ENCODE results near the gene TMTC4.

TMTC4 gene

DNA sequence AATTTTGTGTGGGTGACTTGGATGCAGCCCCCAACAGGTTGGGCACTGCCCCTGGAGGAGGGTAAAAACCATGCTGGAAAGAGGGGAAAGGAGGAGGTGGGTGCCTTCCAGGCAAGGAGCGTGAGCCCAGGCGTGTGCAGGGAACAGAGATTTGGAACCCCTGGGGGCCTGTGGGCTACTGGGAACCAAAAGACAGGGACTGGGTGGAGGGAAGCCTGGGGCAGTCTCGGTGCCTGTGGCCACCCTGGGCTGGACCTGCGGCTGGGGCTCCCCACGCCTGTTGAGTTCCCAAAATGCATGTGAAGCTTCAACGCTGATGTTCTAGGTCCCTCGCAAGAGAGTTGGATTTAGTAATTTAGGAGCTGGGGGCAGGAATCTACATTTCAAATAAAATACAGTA is 110.8 kb downstream of the TMTC4 start:
- Histone ChIP-seq H3K27me3 (ENCODE audit: insufficient read depth, low read length) (no peaks in the 10 kb centered on the region), H3K9ac (ENCODE audit: low read length) (no peak overlapping the region), H3K36me3 (ENCODE audit: control insufficient read depth in 1 of 2, insufficient read depth in 2 of 2, low read length in 2 of 2) (no peaks in the 10 kb centered on the region), H2BK12ac (ENCODE audit: low read length) (no peak overlapping the region), H3K79me1 (ENCODE audit: low read length) (no peaks in the 10 kb centered on the region), H3K4me3 (ENCODE audit: low read depth, low read length) (no peak overlapping the region), H3K9me3 (ENCODE audit: insufficient read depth, low read depth, low read length) (peaks cover 2% of the 10 kb centered on the region), H3K27ac (ENCODE audit: low read depth, low read length) (no peak overlapping the region), H3K23ac (ENCODE audit: low read length) (no peak overlapping the region), H2AFZ (ENCODE audit: insufficient read depth, low read length, poor library complexity) (no peak overlapping the region), H2BK120ac (ENCODE audit: insufficient read depth, low read length, poor library complexity) (no peak overlapping the region), H2BK5ac (ENCODE audit: low read depth, low read length, poor library complexity) (no peak overlapping the region), H3K4me2 (ENCODE audit: low read length) (no peak overlapping the region), H4K91ac (ENCODE audit: low read depth, low read length) (no peak overlapping the region), H2AK5ac (ENCODE audit: low read length) (no peak overlapping the region), H3K4ac (ENCODE audit: low read depth, low read length) (no peak overlapping the region), H3K14ac (ENCODE audit: low read length) (no peak overlapping the region), H3K79me2 (ENCODE audit: control insufficient read depth, insufficient read depth, low read length, poor library complexity) (no peaks in the 10 kb centered on the region), H4K8ac (ENCODE audit: low read depth, low read length) (no peak overlapping the region), H3K4me1 (ENCODE audit: control insufficient read depth in 1 of 2, insufficient read depth in 2 of 2, low read length in 2 of 2) (no peaks in the 10 kb centered on the region), H3K18ac (ENCODE audit: low read length) (no peak overlapping the region), H4K12ac (ENCODE audit: low read depth, low read length) (no peak overlapping the region)
- no peak for DNase-seq
- no CpG with 5 or more reads among the region's 7 CpGs for WGBS (ENCODE audit: extremely low coverage, insufficient coverage, insufficient read length)

DNA sequence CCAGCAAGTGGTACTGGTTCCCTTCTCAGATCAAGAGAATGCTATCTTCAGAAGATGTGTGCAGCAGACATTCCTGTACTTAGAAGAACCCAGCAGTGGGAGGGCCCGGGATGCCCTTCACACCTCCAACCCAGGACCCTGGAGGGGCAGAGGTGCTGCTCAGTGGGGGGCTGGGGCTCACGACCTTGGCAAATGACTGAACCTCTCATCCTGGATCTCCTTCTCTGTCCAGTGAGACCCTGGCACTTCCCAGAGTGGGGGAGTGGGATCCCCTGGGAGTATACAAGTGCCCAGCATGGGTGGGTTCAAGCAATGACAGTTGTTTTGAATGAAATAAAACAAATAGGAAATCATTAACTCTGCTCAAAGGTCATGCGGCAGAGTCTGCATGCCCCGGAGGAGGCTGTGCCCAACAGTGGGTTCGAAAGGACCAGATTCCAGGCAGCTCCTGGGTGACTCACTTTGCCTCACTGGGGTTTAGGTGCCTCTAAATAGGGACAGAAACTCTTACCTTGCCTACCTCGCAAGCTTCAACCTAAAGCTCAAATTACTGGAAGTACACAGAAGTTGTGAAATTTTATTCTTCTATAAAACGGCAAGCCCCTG is 112.9 kb downstream of the TMTC4 start:
- Histone ChIP-seq H2BK120ac (ENCODE audit: insufficient read depth, low read length, poor library complexity) (no peak overlapping the region), H3K9me3 (ENCODE audit: insufficient read depth, low read depth, low read length) (peaks cover 2% of the 10 kb centered on the region), H4K8ac (ENCODE audit: low read depth, low read length) (no peak overlapping the region), H4K12ac (ENCODE audit: low read depth, low read length) (no peak overlapping the region), H3K14ac (ENCODE audit: low read length) (no peak overlapping the region), H3K18ac (ENCODE audit: low read length) (no peak overlapping the region), H3K4me1 (ENCODE audit: control insufficient read depth in 1 of 2, insufficient read depth in 2 of 2, low read length in 2 of 2) (no peaks in the 10 kb centered on the region), H3K4me2 (ENCODE audit: low read length) (no peak overlapping the region), H3K27ac (ENCODE audit: low read depth, low read length) (no peak overlapping the region), H3K27me3 (ENCODE audit: insufficient read depth, low read length) (no peaks in the 10 kb centered on the region), H4K91ac (ENCODE audit: low read depth, low read length) (no peak overlapping the region), H2BK5ac (ENCODE audit: low read depth, low read length, poor library complexity) (no peak overlapping the region), H3K79me1 (ENCODE audit: low read length) (no peaks in the 10 kb centered on the region), H2AFZ (ENCODE audit: insufficient read depth, low read length, poor library complexity) (no peak overlapping the region), H3K9ac (ENCODE audit: low read length) (no peak overlapping the region), H2BK12ac (ENCODE audit: low read length) (no peak overlapping the region), H3K4me3 (ENCODE audit: low read depth, low read length) (no peak overlapping the region), H3K23ac (ENCODE audit: low read length) (no peak overlapping the region), H3K79me2 (ENCODE audit: control insufficient read depth, insufficient read depth, low read length, poor library complexity) (no peaks in the 10 kb centered on the region), H3K36me3 (ENCODE audit: control insufficient read depth in 1 of 2, insufficient read depth in 2 of 2, low read length in 2 of 2) (no peaks in the 10 kb centered on the region), H3K4ac (ENCODE audit: low read depth, low read length) (no peak overlapping the region), H2AK5ac (ENCODE audit: low read length) (no peak overlapping the region)
- WGBS (ENCODE audit: extremely low coverage, insufficient coverage, insufficient read length): no CpG with 5 or more reads among the region's 7 CpGs
- no peak for DNase-seq

- no peak overlapping the region for H2BK5ac ChIP-seq (ENCODE audit: low read depth, low read length, poor library complexity)
- no peaks in the 10 kb centered on the region for H3K79me1 ChIP-seq (ENCODE audit: low read length)
- no peak overlapping the region for H4K91ac ChIP-seq (ENCODE audit: low read depth, low read length)
- no peak overlapping the region for H2BK120ac ChIP-seq (ENCODE audit: insufficient read depth, low read length, poor library complexity)
- no peak overlapping the region for H3K14ac ChIP-seq (ENCODE audit: low read length)
- no peak for DNase-seq
- H4K8ac ChIP-seq (ENCODE audit: low read depth, low read length): no peak overlapping the region
- no peaks in the 10 kb centered on the region for H3K36me3 ChIP-seq (ENCODE audit: control insufficient read depth in 1 of 2, insufficient read depth in 2 of 2, low read length in 2 of 2)
- no peak overlapping the region for H2AK5ac ChIP-seq (ENCODE audit: low read length)
- no peak overlapping the region for H2AFZ ChIP-seq (ENCODE audit: insufficient read depth, low read length, poor library complexity)
- no peak overlapping the region for H3K4me3 ChIP-seq (ENCODE audit: low read depth, low read length)
- WGBS (ENCODE audit: extremely low coverage, insufficient coverage, insufficient read length): no CpG with 5 or more reads among the region's 2 CpGs
- H2BK12ac ChIP-seq (ENCODE audit: low read length): no peak overlapping the region
- no peak overlapping the region for H4K12ac ChIP-seq (ENCODE audit: low read depth, low read length)
- H3K9me3 ChIP-seq (ENCODE audit: insufficient read depth, low read depth, low read length): peaks cover 2% of the 10 kb centered on the region
- no peak overlapping the region for H3K4ac ChIP-seq (ENCODE audit: low read depth, low read length)
- no peak overlapping the region for H3K27ac ChIP-seq (ENCODE audit: low read depth, low read length)
- no peak overlapping the region for H3K4me2 ChIP-seq (ENCODE audit: low read length)
- H3K18ac ChIP-seq (ENCODE audit: low read length): no peak overlapping the region
- no peaks in the 10 kb centered on the region for H3K79me2 ChIP-seq (ENCODE audit: control insufficient read depth, insufficient read depth, low read length, poor library complexity)
- H3K4me1 ChIP-seq (ENCODE audit: control insufficient read depth in 1 of 2, insufficient read depth in 2 of 2, low read length in 2 of 2): no peaks in the 10 kb centered on the region
- no peaks in the 10 kb centered on the region for H3K27me3 ChIP-seq (ENCODE audit: insufficient read depth, low read length)
- no peak overlapping the region for H3K9ac ChIP-seq (ENCODE audit: low read length)
- no peak overlapping the region for H3K23ac ChIP-seq (ENCODE audit: low read length)
Observed at GRCh38 chr13:100561158-100561499, 113.5 kb downstream of the TMTC4 start.

- Histone ChIP-seq H4K8ac (ENCODE audit: low read depth, low read length) (no peak overlapping the region), H3K9me3 (ENCODE audit: insufficient read depth, low read depth, low read length) (peaks cover 2% of the 10 kb centered on the region), H3K27ac (ENCODE audit: low read depth, low read length) (no peak overlapping the region), H3K79me2 (ENCODE audit: control insufficient read depth, insufficient read depth, low read length, poor library complexity) (no peaks in the 10 kb centered on the region), H2BK12ac (ENCODE audit: low read length) (no peak overlapping the region), H3K14ac (ENCODE audit: low read length) (no peak overlapping the region), H4K91ac (ENCODE audit: low read depth, low read length) (no peak overlapping the region), H3K23ac (ENCODE audit: low read length) (no peak overlapping the region), H2AK5ac (ENCODE audit: low read length) (no peak overlapping the region), H3K4me3 (ENCODE audit: low read depth, low read length) (no peak overlapping the region), H4K12ac (ENCODE audit: low read depth, low read length) (no peak overlapping the region), H2BK120ac (ENCODE audit: insufficient read depth, low read length, poor library complexity) (no peak overlapping the region), H3K4ac (ENCODE audit: low read depth, low read length) (no peak overlapping the region), H3K9ac (ENCODE audit: low read length) (no peak overlapping the region), H3K4me1 (ENCODE audit: control insufficient read depth in 1 of 2, insufficient read depth in 2 of 2, low read length in 2 of 2) (no peaks in the 10 kb centered on the region), H3K79me1 (ENCODE audit: low read length) (no peaks in the 10 kb centered on the region), H3K4me2 (ENCODE audit: low read length) (no peak overlapping the region), H2BK5ac (ENCODE audit: low read depth, low read length, poor library complexity) (no peak overlapping the region), H3K36me3 (ENCODE audit: control insufficient read depth in 1 of 2, insufficient read depth in 2 of 2, low read length in 2 of 2) (no peaks in the 10 kb centered on the region), H2AFZ (ENCODE audit: insufficient read depth, low read length, poor library complexity) (no peak overlapping the region), H3K27me3 (ENCODE audit: insufficient read depth, low read length) (no peaks in the 10 kb centered on the region), H3K18ac (ENCODE audit: low read length) (no peak overlapping the region)
- DNase-seq: no peak
- WGBS (ENCODE audit: extremely low coverage, insufficient coverage, insufficient read length): no CpG with 5 or more reads among the region's 15 CpGs
Observed at GRCh38 chr13:100560498-100561157, 114.0 kb downstream of the TMTC4 start.
